GM12878 (cell line): ENCODE measurements around the gene CAND1. TPM values are rescaled to one million over a fixed set of nuclear protein-coding genes. Genes with fewer than 3 reads are reported as not detected.

Source experiments
- ATAC-seq: fragments of 200-7000 bp; cut with Tn5 transposase; 3 replicates; pipeline ENCODE4 v1.9.1; 2020; ENCODE audit warnings: mild to moderate bottlenecking, moderate library complexity
- BruUV-seq: library from RNA; stranded (reverse); fragments of 400-500 nt; replicated peaks from 2 replicates; lab custom pipeline; 2021; lab: Mats Ljungman, UMichigan
- CTCF ChIA-PET: fragments of 300-600 bp; sonication (Branson Sonifier 250); formaldehyde crosslinking; extraction: SDS; loops from one replicate; lab custom pipeline; 2021; ENCODE audit warnings: inconsistent platforms; lab: Yijun Ruan, JAX
- POLR2A ChIA-PET: fragments of 350-600 bp; formaldehyde crosslinking; extraction: SDS; loops from one replicate; lab custom pipeline; 2021; ENCODE audit warnings: inconsistent platforms; lab: Charles Lee
- RAD21 ChIA-PET: fragments of 300-600 bp; sonication (Branson Sonifier 250); formaldehyde crosslinking; loops from one replicate; lab custom pipeline; 2023; ENCODE audit warnings: antibody characterized with exemption; ENCODE audit not compliant: unreplicated experiment; lab: Charles Lee
- SMC1A ChIA-PET: fragments of 300-600 bp; sonication (Branson Sonifier 250); formaldehyde crosslinking; loops from one replicate; lab custom pipeline; 2023; ENCODE audit not compliant: unreplicated experiment, uncharacterized antibody; lab: Charles Lee
- DNase-seq: peaks from one replicate; pipeline ENCODE4 v3.0.0-alpha.2; 2011; ENCODE audit warnings: low read depth, low spot score
- FAIRE-seq: peaks from 3 replicates; lab custom pipeline; 2011; peaks lifted over from hg19 to GRCh38; lab: Jason Lieb, UNC
- H2AFZ ChIP-seq: 2 replicates; pipeline ENCODE4 v1.6.0; 2011; ENCODE audit warnings: low read depth, low read length, control low read depth; ENCODE audit not compliant: control insufficient read depth
- H3K27ac ChIP-seq: 2 replicates; pipeline ENCODE4 v1.5.1; 2011; ENCODE audit warnings: control low read depth; ENCODE audit not compliant: control insufficient read depth, insufficient read depth
- H3K27me3 ChIP-seq, 2 experiments: replicated peaks in 1 of 2; 2 replicates each; pipeline versions ENCODE4 v1.6.0 to v1.6.1; 2011; ENCODE audit warnings: low read length in 1 of 2; ENCODE audit not compliant: control insufficient read depth in 2 of 2, insufficient read depth in 2 of 2
- H3K36me3 ChIP-seq, 2 experiments: 2 replicates each; pipeline ENCODE4 v1.5.1; 2011; ENCODE audit warnings: low read length in 1 of 2; ENCODE audit not compliant: control insufficient read depth in 2 of 2, insufficient read depth in 2 of 2
- H3K4me1 ChIP-seq: 2 replicates; pipeline ENCODE4 v1.6.1; 2011; ENCODE audit warnings: mild to moderate bottlenecking, low read length, moderate library complexity, mixed read lengths; ENCODE audit not compliant: control insufficient read depth, insufficient read depth
- H3K4me2 ChIP-seq: 2 replicates; pipeline ENCODE4 v1.6.0; 2011; ENCODE audit warnings: control low read depth; ENCODE audit not compliant: control insufficient read depth, insufficient read depth
- H3K4me3 ChIP-seq: fragments of 200-600 bp; sonication (generic); 2 replicates; pipeline ENCODE4 v1.5.1; 2016
- H3K79me2 ChIP-seq: 2 replicates; pipeline ENCODE4 v1.6.0; 2011; ENCODE audit warnings: low read length; ENCODE audit not compliant: control insufficient read depth, insufficient read depth
- H3K9ac ChIP-seq: 2 replicates; pipeline ENCODE4 v1.8.0; 2011; ENCODE audit warnings: low read length, control low read depth, mixed read lengths; ENCODE audit not compliant: control insufficient read depth, insufficient read depth
- H3K9me3 ChIP-seq: replicated peaks from 3 replicates; pipeline ENCODE4 v1.5.1; 2011; ENCODE audit warnings: mild to moderate bottlenecking, low read length; ENCODE audit not compliant: control insufficient read depth, insufficient read depth
- H4K20me1 ChIP-seq: 2 replicates; pipeline ENCODE4 v1.6.0; 2011; ENCODE audit not compliant: control insufficient read depth, insufficient read depth
- CBFB ChIP-seq: IDR thresholded peaks from 2 replicates; pipeline ENCODE4 v1.6.1; 2016; ENCODE audit warnings: antibody characterized with exemption, low read depth
- FOS ChIP-seq: IDR thresholded peaks from 3 replicates; pipeline ENCODE4 v1.6.1; 2011; ENCODE audit warnings: borderline replicate concordance; ENCODE audit not compliant: insufficient read length; ENCODE audit errors: extremely low read depth
- JUNB ChIP-seq: IDR thresholded peaks from 2 replicates; pipeline ENCODE4 v1.6.1; 2016; ENCODE audit warnings: antibody characterized with exemption, mild to moderate bottlenecking
- MYB ChIP-seq: fragments of 150-350 bp; IDR thresholded peaks from 2 replicates; pipeline ENCODE4 v1.6.1; 2014; ENCODE audit warnings: mild to moderate bottlenecking, low read depth, low read length, borderline replicate concordance
- NR2F1 ChIP-seq: fragments of 450-650 bp; conservative IDR thresholded peaks from 2 replicates; pipeline ENCODE4 v1.6.1; 2017; ENCODE audit warnings: mild to moderate bottlenecking
- POU2F2 ChIP-seq: IDR thresholded peaks from 3 replicates; pipeline ENCODE4 v1.6.1; 2011; ENCODE audit warnings: low read depth, mild to moderate bottlenecking, low read length, borderline replicate concordance
- RELB ChIP-seq: fragments of 450-650 bp; IDR thresholded peaks from 2 replicates; pipeline ENCODE4 v1.6.1; 2017; ENCODE audit warnings: low read depth, mild to moderate bottlenecking, moderate library complexity
- SP1 ChIP-seq: IDR thresholded peaks from one replicate; pipeline ENCODE4 v1.6.1; 2011; ENCODE audit warnings: low read depth, low read length
- TAF1 ChIP-seq: IDR thresholded peaks from 2 replicates; pipeline ENCODE4 v1.6.1; 2011; ENCODE audit warnings: mild to moderate bottlenecking, low read depth, low read length, borderline replicate concordance
- WGBS: methylation state at CpG from one replicate; pipeline ENCODE4 v1.1.6; 2016; ENCODE audit warnings: low lambda C conversion rate; ENCODE audit not compliant: insufficient replicate concordance, insufficient coverage; ENCODE audit errors: missing lambda C conversion rate; 5-methylcytosine and 5-hydroxymethylcytosine counted together
- in situ Hi-C: fragments of 300-500 bp; cut with MboI; formaldehyde crosslinking; loops from 9 replicates; pipeline ENCODE4 v1.14.3; 2018; ENCODE audit warnings: mixed read lengths
- intact Hi-C: fragments of 100-400 bp; cut with micrococcal nuclease; formaldehyde crosslinking; loops from one replicate; pipeline ENCODE4 v1.14.2; 2022; ENCODE audit not compliant: unreplicated experiment
- polyA plus RNA-seq, 11 experiments: library from polyadenylated mRNA; depleted of rRNA in 4 of 11; unstranded in 6 of 11; stranded (reverse) in 5 of 11; fragments of >200 nt; fragmentation: Nextera tagmentation in 4 of 11; fragmentation: Illumina TruSeq in 1 of 11; extraction: Ambion mirVana in 4 of 11; extraction: Trizol in 1 of 11; gene quantifications; 1 replicate in 1 of 11; 2 replicates in 10 of 11; pipeline versions ENCODE4 v1.2.1 to v1.2.3, GENCODE V29; 2011 to 2016; ENCODE audit warnings: inconsistent platforms in 2 of 11, missing spikeins in 2 of 11, low read depth in 1 of 11
- total RNA-seq, 4 experiments: library from RNA; depleted of rRNA in 3 of 4; stranded (reverse); fragments of >200 nt in 3 of 4; fragmentation: Illumina TruSeq in 1 of 4; extraction: Trizol in 1 of 4; gene quantifications; 2 replicates each; pipeline versions ENCODE4 v1.2.1 to v1.2.3, GENCODE V29; 2013 to 2021
- TF ChIP-seq, protein P1 (sequence below): IDR thresholded peaks from 2 replicates; pipeline ENCODE4 v1.6.1; 2011; ENCODE audit warnings: low read depth, low read length, improper control_type of control experiment, borderline replicate concordance
- TF ChIP-seq, protein P2 (sequence below): fragments of 450-650 bp; formaldehyde crosslinking; IDR thresholded peaks from 2 replicates; pipeline ENCODE4 v1.4.0; 2020; ENCODE audit warnings: mild to moderate bottlenecking, moderate library complexity

Gene CAND1
- total and polyA plus RNA-seq, 10 of the 15 experiments (the other 5 are each of a cell fraction or from before 2014, with no cell fraction given) = 34.5 to 213 (median 96.0) TPM

- no peak for TF ChIP-seq RELB
- TF ChIP-seq JUNB = no peak
- no peak for TF ChIP-seq FOS
- TF ChIP-seq MYB = no peak
- no peak for TF ChIP-seq NR2F1
- TF ChIP-seq POU2F2 = no peak
These were observed 30.8 kb downstream of the CAND1 start (continued) for GRCh38 chr12:67299926-67300325.

DNA sequence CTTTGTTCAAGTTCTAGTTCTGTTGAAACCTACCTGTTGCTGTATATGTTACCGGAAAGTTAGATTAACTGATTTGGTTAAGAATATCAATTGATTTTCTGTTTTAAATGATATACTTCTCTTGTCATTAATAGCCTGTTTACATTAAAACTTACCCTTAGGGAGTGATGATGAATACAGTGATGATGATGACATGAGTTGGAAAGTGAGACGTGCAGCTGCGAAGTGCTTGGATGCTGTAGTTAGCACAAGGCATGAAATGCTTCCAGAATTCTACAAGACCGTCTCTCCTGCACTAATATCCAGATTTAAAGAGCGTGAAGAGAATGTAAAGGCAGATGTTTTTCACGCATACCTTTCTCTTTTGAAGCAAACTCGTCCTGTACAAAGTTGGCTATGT, 33.0 kb downstream of the CAND1 start:
- TF ChIP-seq, protein P1, sequence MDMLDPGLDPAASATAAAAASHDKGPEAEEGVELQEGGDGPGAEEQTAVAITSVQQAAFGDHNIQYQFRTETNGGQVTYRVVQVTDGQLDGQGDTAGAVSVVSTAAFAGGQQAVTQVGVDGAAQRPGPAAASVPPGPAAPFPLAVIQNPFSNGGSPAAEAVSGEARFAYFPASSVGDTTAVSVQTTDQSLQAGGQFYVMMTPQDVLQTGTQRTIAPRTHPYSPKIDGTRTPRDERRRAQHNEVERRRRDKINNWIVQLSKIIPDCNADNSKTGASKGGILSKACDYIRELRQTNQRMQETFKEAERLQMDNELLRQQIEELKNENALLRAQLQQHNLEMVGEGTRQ = no peak
- TF ChIP-seq TAF1 (no peak), CBFB (no peak), SP1 (no peak)
- TF ChIP-seq, protein P2, sequence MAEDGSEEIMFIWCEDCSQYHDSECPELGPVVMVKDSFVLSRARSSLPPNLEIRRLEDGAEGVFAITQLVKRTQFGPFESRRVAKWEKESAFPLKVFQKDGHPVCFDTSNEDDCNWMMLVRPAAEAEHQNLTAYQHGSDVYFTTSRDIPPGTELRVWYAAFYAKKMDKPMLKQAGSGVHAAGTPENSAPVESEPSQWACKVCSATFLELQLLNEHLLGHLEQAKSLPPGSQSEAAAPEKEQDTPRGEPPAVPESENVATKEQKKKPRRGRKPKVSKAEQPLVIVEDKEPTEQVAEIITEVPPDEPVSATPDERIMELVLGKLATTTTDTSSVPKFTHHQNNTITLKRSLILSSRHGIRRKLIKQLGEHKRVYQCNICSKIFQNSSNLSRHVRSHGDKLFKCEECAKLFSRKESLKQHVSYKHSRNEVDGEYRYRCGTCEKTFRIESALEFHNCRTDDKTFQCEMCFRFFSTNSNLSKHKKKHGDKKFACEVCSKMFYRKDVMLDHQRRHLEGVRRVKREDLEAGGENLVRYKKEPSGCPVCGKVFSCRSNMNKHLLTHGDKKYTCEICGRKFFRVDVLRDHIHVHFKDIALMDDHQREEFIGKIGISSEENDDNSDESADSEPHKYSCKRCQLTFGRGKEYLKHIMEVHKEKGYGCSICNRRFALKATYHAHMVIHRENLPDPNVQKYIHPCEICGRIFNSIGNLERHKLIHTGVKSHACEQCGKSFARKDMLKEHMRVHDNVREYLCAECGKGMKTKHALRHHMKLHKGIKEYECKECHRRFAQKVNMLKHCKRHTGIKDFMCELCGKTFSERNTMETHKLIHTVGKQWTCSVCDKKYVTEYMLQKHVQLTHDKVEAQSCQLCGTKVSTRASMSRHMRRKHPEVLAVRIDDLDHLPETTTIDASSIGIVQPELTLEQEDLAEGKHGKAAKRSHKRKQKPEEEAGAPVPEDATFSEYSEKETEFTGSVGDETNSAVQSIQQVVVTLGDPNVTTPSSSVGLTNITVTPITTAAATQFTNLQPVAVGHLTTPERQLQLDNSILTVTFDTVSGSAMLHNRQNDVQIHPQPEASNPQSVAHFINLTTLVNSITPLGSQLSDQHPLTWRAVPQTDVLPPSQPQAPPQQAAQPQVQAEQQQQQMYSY (CRISPR knock-in tag) = no peak
- ATAC-seq (no peak), FAIRE-seq (no peak), DNase-seq (no peak)
- intact Hi-C loops (no loop called here), in situ Hi-C loops (no loop called here)
- Histone ChIP-seq H3K36me3 (peaks cover 0 to 29% of the 10 kb centered on the region in 2 experiments; a peak in 3 of 4 replicates), H3K4me2 (no peak overlapping the region), H3K79me2 (no peaks in the 10 kb centered on the region), H4K20me1 (no peaks in the 10 kb centered on the region), H3K4me3 (no peak overlapping the region), H3K4me1 (no peaks in the 10 kb centered on the region), H3K9ac (no peak overlapping the region), H2AFZ (no peak overlapping the region), H3K27ac (no peak overlapping the region), H3K9me3 (no peaks in the 10 kb centered on the region), H3K27me3 (no peaks in the 10 kb centered on the region)
- SMC1A ChIA-PET = interaction anchor here (0.6 to 0.9 kb wide), 2 partner anchors 10 to 15 kb away, joined by 3 read pairs; no protein-coding TSS in a partner anchor
- RAD21 ChIA-PET = interaction anchor here (1.1 kb wide), 1 partner anchor 33 kb away, joined by 4 read pairs; the partner anchor contains the start of gene CAND1
- WGBS = over 99% methylated on average over 7 of the region's 7 CpGs
- POLR2A ChIA-PET = no interaction called here
- BruUV-seq = no TSS peak
- CTCF ChIA-PET = interaction anchor here (1.5 kb wide), 1 partner anchor 10 kb away, joined by 3 read pairs; no protein-coding TSS in a partner anchor
